HG03520 (cell line): ENCODE data around the gene PLXND1.
"Not testable (repeated sequence)": the region's sequence is repeated elsewhere in the genome, so short reads cannot be mapped to it uniquely, and the experiment has no call there.

Source experiments
- ATAC-seq: cut with Tn5 transposase; IDR thresholded peaks from one replicate; pipeline ENCODE4 v1.9.1; 2021; ENCODE audit warnings: mild to moderate bottlenecking, moderate library complexity; ENCODE audit not compliant: unreplicated experiment

The PLXND1 gene

DNA sequence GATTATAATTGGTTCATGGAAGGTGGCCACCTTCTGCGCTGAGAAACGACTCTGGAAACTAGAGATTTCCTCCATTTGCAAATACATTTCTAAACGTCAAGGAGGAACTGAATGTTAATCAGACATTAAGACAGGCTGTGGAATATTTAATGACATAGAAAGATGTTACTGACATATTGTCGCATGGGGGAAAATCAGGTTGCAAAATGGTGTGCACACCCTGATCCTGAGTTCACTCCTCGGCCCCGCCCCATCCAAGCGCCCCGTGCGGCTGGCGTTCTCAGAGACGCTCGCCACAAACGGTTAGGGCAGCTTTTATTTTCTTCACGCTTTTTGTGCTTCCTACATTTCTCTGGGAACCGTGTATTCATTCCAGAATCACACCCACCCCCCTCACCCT is 52.8 kb downstream of the PLXND1 start:
- no peak for ATAC-seq

DNA sequence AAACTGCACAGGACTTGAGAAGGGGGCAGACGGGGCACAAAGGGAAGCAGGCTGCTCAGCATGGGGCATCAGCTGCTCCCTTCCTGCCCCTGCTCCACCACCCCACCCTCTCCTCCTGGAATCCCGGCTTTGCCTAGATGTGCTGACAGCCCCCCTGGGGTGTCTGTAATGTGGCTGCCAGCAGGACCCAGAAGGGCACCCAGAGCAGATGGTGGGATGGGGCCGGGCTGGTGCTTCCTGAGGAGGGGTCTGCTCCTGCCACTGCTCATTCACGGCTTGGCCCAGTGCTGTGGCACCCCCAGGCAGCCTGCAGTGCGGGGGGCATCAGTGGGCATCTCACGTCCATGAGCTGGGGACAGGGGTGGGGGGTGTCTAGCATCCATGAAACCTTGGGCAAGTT is 53.3 kb downstream of the PLXND1 start:
- no peak for ATAC-seq

DNA sequence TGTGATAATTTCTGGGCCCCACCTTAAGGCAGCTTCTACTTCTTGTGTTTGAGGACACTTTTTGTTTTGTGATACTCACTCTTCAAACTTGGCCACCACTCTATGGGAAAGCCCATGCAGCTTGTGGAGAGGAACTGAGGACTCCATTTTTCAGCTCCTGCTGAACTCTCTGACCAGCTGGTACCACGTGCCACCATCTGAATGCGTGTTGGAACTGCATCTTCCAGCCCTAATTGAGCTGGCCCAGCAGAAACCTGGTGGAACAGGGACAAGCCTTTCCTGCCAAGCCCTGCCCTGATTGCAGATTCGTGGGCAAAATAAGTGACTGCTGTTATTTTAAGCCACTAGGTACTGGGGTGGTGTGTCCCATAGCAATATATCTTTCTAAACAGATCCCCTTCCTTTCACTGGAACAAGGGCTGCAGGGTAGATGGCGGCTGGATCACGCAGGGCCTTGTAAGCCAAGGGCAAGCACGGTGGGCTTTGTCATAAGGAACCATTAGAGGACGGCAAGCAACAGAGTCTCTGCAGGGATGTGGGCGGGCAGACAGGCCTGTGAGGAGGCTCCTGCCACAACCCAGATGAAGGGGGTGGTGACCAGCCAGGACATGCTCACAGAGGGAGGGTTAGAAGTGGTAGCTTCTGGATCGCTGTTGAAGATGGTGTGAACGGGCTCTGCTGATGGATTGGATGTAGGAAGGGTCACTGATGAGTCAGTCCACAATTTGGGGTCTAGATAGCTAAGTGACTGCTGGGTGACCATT is 54.0 kb downstream of the PLXND1 start:
- ATAC-seq, result no peak

DNA sequence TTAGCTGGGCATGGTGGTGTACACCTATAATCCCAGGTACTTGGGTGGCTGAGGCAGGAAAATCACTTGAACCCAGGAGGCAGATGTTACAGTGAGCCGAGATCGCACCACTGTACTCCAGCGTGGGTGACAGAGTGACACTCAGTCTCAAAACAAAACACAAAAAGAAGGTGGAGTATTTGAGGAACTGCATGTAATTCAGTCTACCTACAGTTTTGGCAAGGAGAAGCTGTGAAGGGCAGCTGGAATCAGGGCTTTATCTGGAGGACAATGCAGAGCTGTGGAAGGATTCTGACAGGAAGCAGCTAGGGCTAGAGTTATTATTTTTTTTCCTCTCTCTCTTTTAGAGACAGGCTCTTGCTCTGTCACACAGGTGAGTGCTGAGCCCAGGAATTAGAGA is 56.7 kb downstream of the PLXND1 start:
- no peak for ATAC-seq

DNA sequence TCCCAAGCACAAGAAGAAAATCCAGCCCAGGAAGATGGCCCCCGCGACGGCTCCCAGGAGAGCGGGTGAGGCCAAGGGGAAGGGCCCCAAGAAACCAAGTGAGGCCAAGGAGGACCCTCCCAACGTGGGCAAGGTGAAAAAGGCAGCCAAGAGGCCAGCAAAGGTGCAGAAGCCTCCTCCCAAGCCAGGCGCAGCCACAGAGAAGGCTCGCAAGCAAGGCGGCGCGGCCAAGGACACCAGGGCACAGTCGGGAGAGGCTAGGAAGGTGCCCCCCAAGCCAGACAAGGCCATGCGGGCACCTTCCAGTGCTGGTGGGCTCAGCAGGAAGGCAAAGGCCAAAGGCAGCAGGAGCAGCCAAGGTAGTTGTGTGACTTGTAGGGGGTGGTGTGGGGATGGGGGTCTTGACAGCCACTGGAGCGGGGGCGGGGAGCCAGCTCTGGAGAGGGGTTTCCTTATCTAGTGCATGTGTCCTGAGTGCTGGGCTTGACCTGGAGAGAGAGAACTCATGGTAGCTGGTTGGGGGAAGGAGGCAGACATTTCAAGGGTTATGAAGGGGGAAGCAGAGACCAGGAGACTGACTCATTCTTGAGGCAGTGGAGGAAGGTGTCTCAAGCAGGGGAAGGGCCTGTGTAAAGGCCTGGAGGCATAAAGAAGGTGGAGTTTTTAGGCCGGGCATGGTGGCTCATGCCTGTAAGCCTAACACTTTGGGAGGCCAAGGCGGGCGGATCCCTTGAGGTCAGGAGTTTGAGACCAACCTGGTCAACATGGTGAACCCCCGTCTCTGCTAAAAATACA is 57.3 kb downstream of the PLXND1 start:
- no peak for ATAC-seq

DNA sequence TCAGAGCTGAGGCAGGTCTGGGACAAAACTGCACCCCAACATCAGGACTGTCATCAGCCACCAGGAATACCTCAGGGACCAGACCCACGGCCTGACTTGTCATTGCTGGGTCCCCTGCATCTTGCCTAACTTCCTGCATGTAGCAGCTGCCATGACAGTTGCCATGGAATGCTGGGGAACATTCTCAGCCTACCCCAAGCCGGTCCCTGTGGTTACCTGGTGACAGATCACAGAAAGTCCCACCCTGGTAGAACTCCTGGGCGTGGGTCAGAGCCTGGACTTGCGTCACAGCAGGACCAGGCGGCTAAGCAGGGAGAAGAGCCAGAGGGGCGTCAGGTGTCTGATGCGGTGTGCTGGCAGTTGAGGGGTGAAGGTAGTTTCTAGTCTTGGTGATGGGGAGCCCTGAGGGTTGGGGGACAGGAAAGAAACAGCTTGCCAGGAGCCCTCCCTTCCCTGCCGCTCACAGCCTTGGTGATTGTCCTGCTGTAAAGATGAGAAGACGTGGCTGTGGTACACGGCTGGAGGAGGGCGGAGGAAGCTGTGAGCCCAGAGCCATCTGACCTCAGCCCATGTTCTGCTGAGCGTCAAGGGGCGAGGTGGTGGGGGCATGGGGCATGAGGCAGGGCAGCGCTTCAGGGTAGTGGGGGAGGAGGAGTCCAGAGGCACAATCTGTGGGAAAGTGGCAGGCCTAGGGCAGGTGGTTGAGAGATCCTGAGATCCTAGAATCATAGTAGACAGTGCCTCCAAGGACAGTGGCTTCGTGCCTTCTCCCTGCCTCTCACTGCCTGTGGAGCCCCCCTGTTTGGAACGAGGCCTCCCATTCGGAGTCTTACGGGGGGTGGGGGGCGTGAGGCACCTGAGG is 58.1 kb downstream of the PLXND1 start:
- no peak for ATAC-seq

DNA sequence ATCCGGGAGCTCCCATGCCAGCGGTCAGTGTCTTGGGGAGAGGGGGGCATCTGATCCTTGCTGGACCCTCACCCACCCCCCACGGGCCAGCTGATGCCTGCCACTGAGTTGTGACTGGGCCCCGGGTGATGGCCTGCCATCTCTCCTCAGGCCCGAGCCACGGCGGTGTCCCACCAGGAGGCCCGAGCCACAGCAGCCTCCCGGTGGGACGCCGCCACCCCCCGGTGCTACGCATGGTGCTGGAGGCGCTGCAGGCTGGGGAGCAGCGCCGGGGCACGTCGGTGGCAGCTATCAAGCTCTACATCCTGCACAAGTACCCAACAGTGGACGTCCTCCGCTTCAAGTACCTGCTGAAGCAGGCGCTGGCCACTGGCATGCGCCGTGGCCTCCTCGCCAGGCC is 59.2 kb downstream of the PLXND1 start:
- ATAC-seq, result no peak

DNA sequence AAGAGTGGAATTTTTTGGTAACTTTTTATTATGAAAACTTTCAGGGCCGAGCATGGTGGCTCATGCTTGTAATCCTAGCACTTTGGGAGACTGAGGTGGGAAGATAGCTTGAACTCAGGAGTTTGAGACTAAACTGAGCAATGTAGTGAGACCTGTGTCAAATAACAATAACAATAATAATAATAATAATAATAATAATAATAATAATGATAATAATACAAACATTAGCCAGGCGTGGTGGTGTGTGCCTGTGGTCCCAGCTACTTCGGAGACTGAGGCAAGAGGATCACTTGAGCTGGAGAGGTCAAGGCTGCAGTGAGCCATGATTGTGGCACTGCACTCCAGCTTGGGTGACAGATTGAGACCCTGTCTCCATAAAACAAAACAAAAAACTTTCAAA is 60.5 kb downstream of the PLXND1 start:
- not testable (repeated sequence) for ATAC-seq

DNA sequence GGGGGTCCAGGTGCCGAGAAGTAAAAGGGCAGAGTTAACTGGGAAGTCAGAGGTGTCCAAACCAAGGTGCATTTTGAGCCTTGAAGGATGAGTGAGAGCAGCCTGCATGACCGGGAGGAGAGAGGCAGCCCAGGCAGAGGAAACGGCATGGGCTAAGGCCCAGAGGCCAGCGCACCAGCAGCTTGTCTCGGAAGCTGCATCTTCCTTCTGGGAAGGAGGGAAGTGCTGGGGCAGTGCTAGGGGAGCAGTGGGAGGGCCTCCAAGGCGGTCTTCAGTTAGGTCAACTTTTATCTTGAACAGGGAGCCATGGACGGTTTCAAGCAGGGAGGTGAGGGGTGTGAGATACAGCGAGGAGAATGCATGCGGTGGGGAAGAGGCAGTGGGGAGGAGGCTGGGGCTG is 62.5 kb downstream of the PLXND1 start:
- no peak for ATAC-seq

DNA sequence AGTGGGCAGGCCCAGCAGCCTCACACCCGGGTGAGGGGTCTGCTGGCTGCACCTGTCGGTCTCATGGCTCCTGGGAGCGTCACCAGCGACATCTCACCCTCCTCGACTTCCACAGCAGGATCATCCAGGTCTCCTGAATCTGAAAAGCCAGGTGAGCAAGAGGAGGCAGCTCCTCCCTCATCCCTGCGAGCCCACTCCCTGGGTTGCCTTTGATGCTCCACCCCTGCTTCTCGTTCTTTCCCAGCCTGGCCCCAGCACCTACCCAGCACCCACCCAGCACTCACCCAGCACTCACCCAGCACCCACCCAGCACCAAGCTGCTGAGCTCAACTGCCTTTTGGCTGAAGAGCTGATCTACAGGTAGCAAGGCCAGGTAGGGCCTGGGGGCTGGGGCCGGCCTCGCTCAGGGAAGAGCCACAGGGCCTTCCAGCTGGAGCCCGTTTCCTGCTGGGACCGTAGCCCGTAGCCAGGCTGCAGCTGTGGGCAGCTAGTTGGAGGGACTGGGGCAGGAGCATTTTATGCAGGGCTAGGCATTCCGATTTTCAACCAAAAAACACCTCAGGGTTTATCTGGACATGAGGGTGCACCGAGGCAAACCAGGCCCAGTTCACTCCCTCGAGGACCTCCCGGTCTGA is 63.2 kb downstream of the PLXND1 start, which contains the start of gene H1-8:
Gene H1-8 (plus strand): TSS at position 20 of the 635 bp plus-strand sequence. CDS start 44 bp downstream, at position 64.
- no peak for ATAC-seq

DNA sequence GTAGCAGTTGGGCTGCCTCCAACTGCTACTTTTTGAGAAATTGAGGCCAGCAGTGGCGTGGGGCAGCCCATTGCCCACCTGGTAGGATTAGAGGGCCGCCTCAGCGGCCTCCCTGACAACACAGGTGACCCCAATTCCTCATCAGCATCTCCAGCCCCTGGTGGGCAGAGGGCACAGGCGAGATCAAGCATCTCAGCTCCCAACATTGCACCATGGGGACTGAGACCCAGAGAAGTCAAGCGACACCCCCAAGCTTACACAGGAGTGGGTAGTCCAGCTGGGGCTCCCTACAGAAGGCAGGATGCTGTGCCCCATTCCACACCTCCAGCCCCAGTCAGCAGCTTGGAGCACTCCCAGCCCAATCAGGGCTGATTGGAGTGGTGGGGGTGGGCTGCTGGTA is 63.7 kb downstream of the PLXND1 start:
- no peak for ATAC-seq

DNA sequence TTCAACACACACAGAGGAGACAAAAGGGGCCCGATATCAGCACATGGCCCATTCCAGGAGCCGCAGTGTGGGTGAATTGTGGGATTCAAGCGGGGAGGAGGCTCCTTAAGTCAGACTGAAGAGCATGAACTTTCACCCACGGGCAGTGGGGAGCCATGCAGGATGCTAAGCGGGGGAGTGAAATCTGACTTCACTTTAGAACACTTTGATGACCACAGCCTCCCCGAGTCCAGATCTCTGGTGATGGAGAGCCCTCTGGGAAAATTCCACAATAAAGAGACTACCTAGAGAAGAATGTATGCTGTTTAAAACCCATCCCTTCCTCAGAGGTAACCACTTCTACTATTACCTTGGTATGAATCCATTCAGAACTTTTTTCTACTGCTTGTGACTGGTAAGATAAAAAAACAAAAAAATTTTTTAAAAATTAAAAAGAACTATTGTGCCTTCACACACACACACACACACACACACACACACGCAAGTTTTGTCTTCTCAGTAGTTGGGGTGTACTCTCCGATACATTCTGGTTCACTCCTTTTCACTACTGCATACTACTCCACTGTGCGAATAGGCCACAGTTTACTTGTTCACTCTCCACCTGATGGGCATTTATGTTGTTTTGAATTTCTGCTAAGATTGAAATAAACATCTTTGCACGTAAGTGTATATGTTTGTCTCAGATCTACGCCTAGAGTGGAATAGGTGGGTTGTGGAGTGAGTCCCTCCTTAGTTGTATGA is 65.5 kb downstream of the PLXND1 start:
- no peak for ATAC-seq

DNA sequence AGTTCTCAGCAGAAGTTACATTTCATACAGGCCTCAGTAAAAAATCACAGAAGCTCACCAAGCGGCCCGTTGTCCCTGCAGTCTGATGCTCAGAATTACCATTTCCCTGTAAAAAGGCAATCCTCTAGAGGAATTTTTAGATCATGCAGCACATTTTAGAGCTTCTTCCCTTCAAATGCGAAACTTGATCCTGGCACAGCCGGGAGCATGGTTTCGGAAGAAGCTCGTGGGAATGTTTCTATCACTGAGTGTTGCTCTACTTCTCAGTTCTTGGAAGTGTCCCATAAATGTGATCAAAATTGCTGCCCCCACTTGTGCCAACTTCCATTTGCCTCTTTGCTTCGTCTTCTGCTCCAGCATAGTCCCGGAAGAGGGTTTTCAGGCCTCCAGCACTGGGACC is 67.3 kb downstream of the PLXND1 start:
- no peak for ATAC-seq

DNA sequence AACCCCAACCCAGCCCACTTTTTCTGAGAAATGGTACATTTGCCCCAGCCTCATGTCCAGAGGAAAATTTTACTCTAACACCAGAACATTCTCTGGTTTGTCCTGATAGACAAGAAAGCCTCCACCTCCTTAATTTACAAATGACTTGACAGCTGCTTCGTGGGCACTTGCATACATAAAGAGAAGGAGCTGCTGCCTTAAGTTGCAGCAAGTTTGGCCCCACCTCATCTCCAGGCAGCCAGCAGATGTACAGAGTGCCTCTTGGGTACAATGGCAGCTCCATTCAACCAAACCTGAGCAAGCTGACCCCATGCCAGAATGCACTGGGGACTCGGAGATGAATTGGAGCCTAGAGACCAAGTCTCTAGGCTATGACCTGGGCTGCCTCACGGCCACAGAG is 69.7 kb downstream of the PLXND1 start:
- ATAC-seq, result no peak

DNA sequence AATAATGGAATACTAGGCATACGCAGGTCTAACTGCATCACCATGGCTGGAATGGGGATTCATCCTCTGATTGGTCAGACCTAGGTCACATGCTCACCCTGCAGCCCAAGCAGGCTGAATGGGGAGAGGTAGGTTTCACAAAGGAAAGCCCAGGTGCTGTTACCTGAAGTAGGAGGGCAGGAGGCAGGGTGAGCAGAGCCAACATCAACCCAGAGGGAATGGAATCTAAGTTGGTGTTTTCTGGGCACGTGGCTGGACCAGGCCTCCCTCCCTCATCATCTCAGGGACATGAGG is 70.2 kb downstream of the PLXND1 start:
- no peak for ATAC-seq

DNA sequence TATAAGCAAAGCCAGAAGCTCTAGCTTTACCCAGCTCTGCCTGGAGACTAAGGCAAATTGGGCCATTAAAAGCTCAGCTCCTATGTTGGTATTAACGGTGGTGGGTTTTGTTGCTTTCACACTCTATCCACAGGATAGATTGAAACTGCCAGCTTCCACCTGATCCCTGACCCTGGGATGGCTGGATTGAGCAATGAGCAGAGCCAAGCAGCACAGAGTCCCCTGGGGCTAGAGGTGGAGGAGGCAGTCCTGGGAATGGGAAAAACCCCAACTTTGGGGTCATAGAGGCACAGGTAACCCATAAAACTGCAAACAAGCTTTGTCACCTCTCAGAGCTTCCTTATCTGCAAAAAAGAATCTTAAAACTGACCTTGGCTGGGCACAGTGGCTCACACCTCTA is 71.4 kb downstream of the PLXND1 start:
- no peak for ATAC-seq

DNA sequence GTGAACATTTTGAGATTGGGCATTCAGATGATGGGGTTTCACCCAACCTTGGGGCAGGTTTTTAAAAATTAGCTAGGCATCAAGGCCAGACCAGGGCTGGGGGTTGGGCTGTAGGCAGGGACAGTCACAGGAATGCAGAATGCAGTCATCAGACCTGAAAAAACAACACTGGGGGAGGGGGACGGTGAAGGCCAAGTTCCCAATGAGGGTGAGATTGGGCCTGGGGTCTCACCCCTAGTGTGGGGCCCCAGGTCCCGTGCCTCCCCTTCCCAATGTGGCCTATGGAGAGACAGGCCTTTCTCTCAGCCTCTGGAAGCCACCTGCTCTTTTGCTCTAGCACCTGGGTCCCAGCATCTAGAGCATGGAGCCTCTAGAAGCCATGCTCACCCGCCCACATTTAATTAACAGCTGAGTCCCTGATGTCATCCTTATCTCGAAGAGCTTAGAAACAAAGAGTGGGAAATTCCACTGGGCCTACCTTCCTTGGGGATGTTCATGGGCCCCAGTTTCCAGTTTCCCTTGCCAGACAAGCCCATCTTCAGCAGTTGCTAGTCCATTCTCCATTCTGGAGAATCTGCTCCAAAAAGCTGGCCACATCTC is 71.9 kb downstream of the PLXND1 start:
- no peak for ATAC-seq

DNA sequence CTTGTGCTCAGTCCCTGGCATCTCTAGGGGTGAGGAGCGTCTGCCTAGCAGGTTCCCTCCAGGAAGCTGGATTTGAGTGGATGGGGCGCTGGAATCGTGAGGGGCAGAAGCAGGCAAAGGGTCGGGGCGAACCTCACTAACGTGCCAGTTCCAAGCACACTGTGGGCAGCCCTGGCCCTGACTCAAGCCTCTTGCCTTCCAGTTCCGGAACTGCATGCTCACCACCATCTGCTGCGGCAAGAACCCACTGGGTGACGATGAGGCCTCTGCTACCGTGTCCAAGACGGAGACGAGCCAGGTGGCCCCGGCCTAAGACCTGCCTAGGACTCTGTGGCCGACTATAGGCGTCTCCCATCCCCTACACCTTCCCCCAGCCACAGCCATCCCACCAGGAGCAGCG is 73.1 kb downstream of the PLXND1 start:
- ATAC-seq, result no peak

DNA sequence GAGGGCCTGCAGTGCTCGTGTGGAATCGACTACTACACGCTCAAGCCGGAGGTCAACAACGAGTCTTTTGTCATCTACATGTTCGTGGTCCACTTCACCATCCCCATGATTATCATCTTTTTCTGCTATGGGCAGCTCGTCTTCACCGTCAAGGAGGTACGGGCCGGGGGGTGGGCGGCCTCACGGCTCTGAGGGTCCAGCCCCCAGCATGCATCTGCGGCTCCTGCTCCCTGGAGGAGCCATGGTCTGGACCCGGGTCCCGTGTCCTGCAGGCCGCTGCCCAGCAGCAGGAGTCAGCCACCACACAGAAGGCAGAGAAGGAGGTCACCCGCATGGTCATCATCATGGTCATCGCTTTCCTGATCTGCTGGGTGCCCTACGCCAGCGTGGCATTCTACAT is 74.2 kb downstream of the PLXND1 start:
- no peak for ATAC-seq

DNA sequence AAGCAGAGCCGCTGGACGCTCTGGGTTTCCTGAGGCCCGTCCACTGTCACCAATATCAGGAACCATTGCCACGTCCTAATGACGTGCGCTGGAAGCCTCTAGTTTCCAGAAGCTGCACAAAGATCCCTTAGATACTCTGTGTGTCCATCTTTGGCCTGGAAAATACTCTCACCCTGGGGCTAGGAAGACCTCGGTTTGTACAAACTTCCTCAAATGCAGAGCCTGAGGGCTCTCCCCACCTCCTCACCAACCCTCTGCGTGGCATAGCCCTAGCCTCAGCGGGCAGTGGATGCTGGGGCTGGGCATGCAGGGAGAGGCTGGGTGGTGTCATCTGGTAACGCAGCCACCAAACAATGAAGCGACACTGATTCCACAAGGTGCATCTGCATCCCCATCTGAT is 74.8 kb downstream of the PLXND1 start:
- ATAC-seq, result no peak
